Fibroblast of lung (primary cell): ENCODE data around the gene FNBP1L. TPM values are rescaled to one million over a fixed set of nuclear protein-coding genes. Genes with fewer than 3 reads are reported as not detected.
"Not testable (repeated sequence)": the region's sequence is repeated elsewhere in the genome, so short reads cannot be mapped to it uniquely, and the experiment has no call there.

Source experiments
- DNase-seq, 2 donors: peaks; one replicate each; pipeline versions ENCODE4 v3.0.0 to v3.0.0-alpha.2; 2010; ENCODE audit warnings: low read depth in 2 of 2
- H2AFZ ChIP-seq: 2 replicates; pipeline ENCODE4 v1.5.1; 2012; ENCODE audit warnings: low read length, control low read depth, inconsistent platforms
- H3K27ac ChIP-seq: 2 replicates; pipeline ENCODE4 v1.5.1; 2011; ENCODE audit warnings: low read length, control low read depth; ENCODE audit not compliant: insufficient read depth
- H3K27me3 ChIP-seq: 2 replicates; pipeline ENCODE4 v1.5.1; 2011; ENCODE audit warnings: mild to moderate bottlenecking, low read length; ENCODE audit not compliant: control insufficient read depth, insufficient read depth
- H3K36me3 ChIP-seq: 2 replicates; pipeline ENCODE4 v1.5.1; 2011; ENCODE audit warnings: low read length; ENCODE audit not compliant: control insufficient read depth, insufficient read depth
- H3K4me1 ChIP-seq: 2 replicates; pipeline ENCODE4 v1.5.1; 2011; ENCODE audit warnings: low read length; ENCODE audit not compliant: control insufficient read depth, insufficient read depth; ENCODE audit errors: extremely low read depth
- H3K4me2 ChIP-seq: 2 replicates; pipeline ENCODE4 v1.5.1; 2011; ENCODE audit warnings: low read length, control low read depth; ENCODE audit not compliant: insufficient read depth; ENCODE audit errors: extremely low read depth
- H3K4me3 ChIP-seq, 4 experiments: fragments of 200-600 bp in 1 of 4; sonication (generic) in 1 of 4; replicated peaks in 1 of 4; 2 replicates each; pipeline ENCODE4 v1.5.1; 2011 to 2016; ENCODE audit warnings: low read length in 4 of 4, low read depth in 3 of 4, mild to moderate bottlenecking in 3 of 4, control low read depth in 2 of 4, inconsistent platforms in 1 of 4, mixed read lengths in 1 of 4; ENCODE audit not compliant: insufficient read depth in 1 of 4; ENCODE audit errors: control extremely low read depth in 1 of 4
- H3K79me2 ChIP-seq: 2 replicates; pipeline ENCODE4 v1.5.1; 2012; ENCODE audit warnings: mild to moderate bottlenecking, low read length, inconsistent platforms; ENCODE audit not compliant: control insufficient read depth, insufficient read depth
- H3K9ac ChIP-seq: 2 replicates; pipeline ENCODE4 v1.5.1; 2011; ENCODE audit warnings: mild to moderate bottlenecking, low read length, control low read depth; ENCODE audit not compliant: insufficient read depth
- H3K9me3 ChIP-seq: 2 replicates; pipeline ENCODE4 v1.5.1; 2012; ENCODE audit warnings: low read depth, low read length; ENCODE audit not compliant: control insufficient read depth, insufficient read depth
- H4K20me1 ChIP-seq: 2 replicates; pipeline ENCODE4 v1.5.1; 2011; ENCODE audit warnings: low read length; ENCODE audit not compliant: control insufficient read depth, insufficient read depth; ENCODE audit errors: extremely low read depth
- EZH2 ChIP-seq: IDR thresholded peaks from 2 replicates; pipeline ENCODE4 v1.5.1; 2012; ENCODE audit warnings: low read length, control low read depth, mild to moderate bottlenecking; ENCODE audit errors: missing control alignments
- polyA plus RNA-seq, 2 donors: library from polyadenylated mRNA; depleted of rRNA in 1 of 2; stranded (reverse) in 1 of 2; unstranded in 1 of 2; fragments of >200 nt; gene quantifications; 2 replicates each; pipeline ENCODE4 v1.2.1, GENCODE V29; 2011 to 2012; ENCODE audit warnings: missing spikeins in 1 of 2
- total RNA-seq: library from RNA; depleted of rRNA; stranded (reverse); fragments of >200 nt; gene quantifications from 2 replicates; pipeline ENCODE4 v1.2.1, GENCODE V29; 2014
- TF ChIP-seq, protein P1 (sequence below), 2 donors: IDR thresholded peaks in 1 of 2; conservative IDR thresholded peaks in 1 of 2; 1 replicate in 1 of 2; 2 replicates in 1 of 2; pipeline ENCODE4 v1.5.1; 2011 to 2012; ENCODE audit warnings: low read length in 2 of 2, control low read depth in 1 of 2, inconsistent platforms in 1 of 2, low read depth in 1 of 2, mild to moderate bottlenecking in 1 of 2

Gene FNBP1L
- total and polyA plus RNA-seq, 2 donors (not counting 1 experiment from before 2014, with no cell fraction given): 3.0 to 4.1 TPM

DNA sequence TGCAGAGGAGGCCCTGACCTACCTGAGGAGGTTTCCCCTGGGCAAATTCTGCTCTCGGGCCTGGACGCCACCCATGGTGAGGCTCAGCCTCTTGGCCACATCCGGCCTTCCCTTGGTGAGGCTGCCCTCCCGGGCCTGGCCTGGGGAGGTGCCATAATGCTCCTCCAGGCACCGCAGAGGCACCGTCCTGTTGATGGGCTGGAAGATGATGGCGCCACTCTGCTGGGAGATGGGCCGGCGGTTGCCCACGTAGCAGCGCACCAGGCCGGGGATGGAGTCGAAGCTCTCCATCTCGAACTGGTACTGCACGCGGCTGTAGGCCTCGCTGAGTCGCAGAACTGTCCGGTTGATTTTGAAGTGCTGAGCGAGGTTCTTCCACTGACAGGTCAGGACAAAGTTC, 141.0 kb downstream of the FNBP1L start:
- no peaks in the 10 kb centered on the region for H3K27me3 ChIP-seq
- H3K79me2 ChIP-seq: peaks cover 29% of the 10 kb centered on the region
- TF ChIP-seq, protein P1, sequence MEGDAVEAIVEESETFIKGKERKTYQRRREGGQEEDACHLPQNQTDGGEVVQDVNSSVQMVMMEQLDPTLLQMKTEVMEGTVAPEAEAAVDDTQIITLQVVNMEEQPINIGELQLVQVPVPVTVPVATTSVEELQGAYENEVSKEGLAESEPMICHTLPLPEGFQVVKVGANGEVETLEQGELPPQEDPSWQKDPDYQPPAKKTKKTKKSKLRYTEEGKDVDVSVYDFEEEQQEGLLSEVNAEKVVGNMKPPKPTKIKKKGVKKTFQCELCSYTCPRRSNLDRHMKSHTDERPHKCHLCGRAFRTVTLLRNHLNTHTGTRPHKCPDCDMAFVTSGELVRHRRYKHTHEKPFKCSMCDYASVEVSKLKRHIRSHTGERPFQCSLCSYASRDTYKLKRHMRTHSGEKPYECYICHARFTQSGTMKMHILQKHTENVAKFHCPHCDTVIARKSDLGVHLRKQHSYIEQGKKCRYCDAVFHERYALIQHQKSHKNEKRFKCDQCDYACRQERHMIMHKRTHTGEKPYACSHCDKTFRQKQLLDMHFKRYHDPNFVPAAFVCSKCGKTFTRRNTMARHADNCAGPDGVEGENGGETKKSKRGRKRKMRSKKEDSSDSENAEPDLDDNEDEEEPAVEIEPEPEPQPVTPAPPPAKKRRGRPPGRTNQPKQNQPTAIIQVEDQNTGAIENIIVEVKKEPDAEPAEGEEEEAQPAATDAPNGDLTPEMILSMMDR (conservative IDR thresholded peaks at IDR 0.05 in 1 of 2, IDR thresholded peaks at IDR 0.05 in 1 of 2; ENCODE audit: low read depth in 1 of 2, low read length in 2 of 2): no peak
- no peak for TF ChIP-seq EZH2
- no peaks in the 10 kb centered on the region for H4K20me1 ChIP-seq
- DNase-seq: no peak
- H2AFZ ChIP-seq: no peak overlapping the region
- no peak overlapping the region for H3K4me2 ChIP-seq
- peaks cover 14% of the 10 kb centered on the region for H3K36me3 ChIP-seq
- H3K9ac ChIP-seq: no peak overlapping the region
- no peaks in the 10 kb centered on the region for H3K9me3 ChIP-seq
- H3K4me1 ChIP-seq: peaks cover 8% of the 10 kb centered on the region
- H3K27ac ChIP-seq: no peak overlapping the region
- no peak overlapping the region for H3K4me3 ChIP-seq

DNA sequence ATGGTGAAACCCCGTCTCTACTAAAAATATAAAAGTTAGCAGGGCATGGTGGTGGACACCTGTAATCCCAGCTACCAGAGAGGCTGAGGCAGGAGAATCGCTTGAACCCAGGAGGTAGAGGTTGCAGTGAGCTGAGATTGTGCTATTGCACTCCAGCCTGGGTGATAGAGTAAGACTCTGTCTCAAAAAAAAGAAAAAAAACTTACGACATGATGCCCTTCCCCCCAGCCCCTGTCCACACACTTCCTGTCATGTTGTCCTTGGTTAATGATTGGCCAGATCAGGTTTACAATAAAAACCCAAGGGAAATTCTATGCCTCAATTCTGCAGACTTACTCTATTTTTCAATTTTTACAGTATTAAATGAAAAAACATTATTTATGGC, 143.4 kb downstream of the FNBP1L start:
- H3K4me1 ChIP-seq: peaks cover 10% of the 10 kb centered on the region

DNA sequence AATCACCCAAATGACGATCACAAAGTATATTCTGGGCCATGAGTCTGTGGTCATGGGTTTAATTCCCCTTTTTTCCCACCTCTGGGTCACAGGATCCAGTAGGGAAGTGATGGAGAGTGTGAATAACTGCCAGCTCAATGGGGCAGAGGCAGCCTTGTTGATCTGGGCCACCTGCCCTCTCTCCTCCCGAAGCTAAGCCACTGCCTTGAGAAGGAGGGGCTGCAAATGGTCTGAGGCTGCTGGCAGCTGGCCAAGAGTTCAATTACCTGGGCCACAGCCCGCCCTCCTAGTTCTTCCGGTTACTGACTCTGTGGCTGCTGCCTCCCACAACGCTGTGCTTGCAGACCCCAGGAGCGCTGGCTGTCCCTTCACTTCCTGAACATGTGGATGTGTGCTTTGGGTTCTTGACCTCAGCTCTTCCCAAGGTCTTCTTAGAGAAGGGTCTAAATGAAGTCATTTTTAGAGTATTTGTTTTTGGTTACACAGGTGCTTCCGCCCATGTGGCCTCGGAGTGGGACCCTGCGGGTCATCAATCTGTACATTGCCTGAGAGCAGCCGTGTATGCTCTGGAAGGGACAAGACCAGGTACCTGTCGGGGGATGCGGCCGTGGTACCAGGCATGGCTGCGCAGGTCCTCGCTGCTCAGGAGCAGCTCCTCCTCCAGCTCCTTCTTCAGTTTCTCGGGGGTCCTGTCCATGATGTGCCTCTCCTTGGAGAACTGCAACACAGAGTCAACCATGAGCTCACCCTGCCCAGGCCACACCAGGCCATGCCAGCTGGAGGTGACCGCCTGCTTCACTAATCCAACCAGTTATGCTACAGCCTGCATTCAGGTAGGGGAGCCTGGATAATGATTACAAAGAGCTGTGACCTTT, 144.0 kb downstream of the FNBP1L start:
- Histone ChIP-seq H4K20me1 (no peaks in the 10 kb centered on the region), H3K4me1 (peaks cover 10% of the 10 kb centered on the region), H3K36me3 (peaks cover 13% of the 10 kb centered on the region)

More for the DNA sequence above, 143.4 kb downstream of the FNBP1L start:
- DNase-seq, H3K4me2 ChIP-seq, H3K9me3 ChIP-seq, H3K27ac ChIP-seq, H3K9ac ChIP-seq, H3K27me3 ChIP-seq, H2AFZ ChIP-seq, H4K20me1 ChIP-seq, H3K4me3 ChIP-seq: not testable (repeated sequence)
- Histone ChIP-seq H3K79me2 (peaks cover 49% of the 10 kb centered on the region), H3K36me3 (peaks cover 13% of the 10 kb centered on the region)

More for the DNA sequence above, 144.0 kb downstream of the FNBP1L start:
- Histone ChIP-seq H3K4me3 (no peak overlapping the region), H3K9ac (no peak overlapping the region), H3K27me3 (no peaks in the 10 kb centered on the region), H3K9me3 (no peaks in the 10 kb centered on the region), H3K27ac (no peak overlapping the region), H3K4me2 (no peak overlapping the region), H3K79me2 (peaks cover 55% of the 10 kb centered on the region), H2AFZ (no peak overlapping the region)
- TF ChIP-seq EZH2: no peak
- TF ChIP-seq, protein P1 (conservative IDR thresholded peaks at IDR 0.05 in 1 of 2, IDR thresholded peaks at IDR 0.05 in 1 of 2; ENCODE audit: low read depth in 1 of 2, low read length in 2 of 2): no peak
- DNase-seq: peak in 1 of 2 donors; percentile 24
